ENCODE data around the gene AMBP.

AMBP gene

GRCh38 chr9:114078021-114078780, at the start of gene AMBP:
AMBP (minus strand) TSS chr9:114078300; CDS start chr9:114078209, 91 bp downstream.
- no peak for DNase-seq (ENCODE audit: low read depth in 3 of 3)

- no peak for DNase-seq (ENCODE audit: low read depth in 3 of 3)
Measured at GRCh38 chr9:114126247-114127060, 48.4 kb upstream of the AMBP start.

GRCh38 chr9:114125476-114126013, 47.4 kb upstream of the AMBP start:
- no peak for DNase-seq (ENCODE audit: low read depth in 3 of 3)

GRCh38 chr9:114124666-114125475, 46.8 kb upstream of the AMBP start:
- no peak for DNase-seq (ENCODE audit: low read depth in 3 of 3)

- DNase-seq (ENCODE audit: low read depth in 3 of 3) = no peak
Measured at GRCh38 chr9:114124138-114124537, 46.0 kb upstream of the AMBP start.

GRCh38 chr9:114123031-114123977, 45.2 kb upstream of the AMBP start:
- DNase-seq (ENCODE audit: low read depth in 3 of 3) = no peak

- no peak for DNase-seq (ENCODE audit: low read depth in 3 of 3)
Measured at GRCh38 chr9:114122136-114123027, 44.3 kb upstream of the AMBP start.

- no peak for DNase-seq (ENCODE audit: low read depth in 3 of 3)
Measured at GRCh38 chr9:114121227-114122135, 43.4 kb upstream of the AMBP start.

- no peak for DNase-seq (ENCODE audit: low read depth in 3 of 3)
Measured at GRCh38 chr9:114120192-114121014, 42.3 kb upstream of the AMBP start.

GRCh38 chr9:114119242-114120191, 41.4 kb upstream of the AMBP start:
- DNase-seq (ENCODE audit: low read depth in 3 of 3) = no peak

- DNase-seq (ENCODE audit: low read depth in 3 of 3) = no peak
Measured at GRCh38 chr9:114117996-114118830, 40.1 kb upstream of the AMBP start.

GRCh38 chr9:114117614-114117995, 39.5 kb upstream of the AMBP start:
- no peak for DNase-seq (ENCODE audit: low read depth in 3 of 3)

GRCh38 chr9:114116126-114116747, 38.1 kb upstream of the AMBP start:
- DNase-seq (ENCODE audit: low read depth in 3 of 3) = no peak

- no peak for DNase-seq (ENCODE audit: low read depth in 3 of 3)
Measured at GRCh38 chr9:114115654-114116125, 37.6 kb upstream of the AMBP start.

GRCh38 chr9:114114364-114114763, 36.3 kb upstream of the AMBP start:
- no peak for DNase-seq (ENCODE audit: low read depth in 3 of 3)

Data from stimulated activated CD4-positive, alpha-beta T cell treated with anti-CD3 and anti-CD28 coated beads, TNF-alpha, amount 100 ng/mL, for 48 hours (primary cell).